ENCODE data around the gene MISP. TPM values are rescaled to one million over a fixed set of nuclear protein-coding genes. Genes with fewer than 3 reads are reported as not detected.

Gene MISP
- total and polyA plus RNA-seq, 2 experiments from 2014 or later: 0.27 to 0.28 TPM

- Mint-ChIP-seq H3K4me3 (no peak overlapping the region), H3K4me1 (peaks cover 36% of the 10 kb centered on the region), H3K36me3 (ENCODE audit: low read depth) (peaks cover 83% of the 10 kb centered on the region), H3K9me3 (no peaks in the 10 kb centered on the region), H3K27me3 (ENCODE audit: insufficient read depth, low read depth, poor library complexity) (peaks cover 26% of the 10 kb centered on the region), H3K27ac (0 out of 2 replicates have a peak overlapping the region, but pooled peaks have one; percentile 72)
- Histone ChIP-seq H3K4me3 (no peak overlapping the region), H3K36me3 (ENCODE audit: insufficient read depth) (peaks cover 45% of the 10 kb centered on the region), H4K20me1 (replicated peaks; ENCODE audit: insufficient read depth) (peaks cover 64% of the 10 kb centered on the region), H3K27me3 (ENCODE audit: insufficient read depth) (no peaks in the 10 kb centered on the region), H2AFZ (no peak overlapping the region), H3F3A (replicated peaks; ENCODE audit: low read depth) (peaks cover 61% of the 10 kb centered on the region), H3K9me2 (ENCODE audit: insufficient read depth) (no peaks in the 10 kb centered on the region), H3K79me2 (replicated peaks; ENCODE audit: insufficient read depth) (peaks cover 83% of the 10 kb centered on the region), H3K4me2 (no peak overlapping the region), H3K4me1 (ENCODE audit: insufficient read depth) (peaks cover 25% of the 10 kb centered on the region), H3K27ac (ENCODE audit: low read depth) (0 out of 2 replicates have a peak overlapping the region, but pooled peaks have one; percentile 55)
- TF ChIP-seq CTCF (conservative IDR thresholded peaks at IDR 0.05; ENCODE audit: low read depth in 2 of 2): no peak
- no peak for TF ChIP-seq ZNF462 (CRISPR knock-in tag; IDR thresholded peaks at IDR 0.05)
- TF ChIP-seq STAT1 (IDR thresholded peaks at IDR 0.05; ENCODE audit: unreplicated experiment): no peak
- TF ChIP-seq REST (IDR thresholded peaks at IDR 0.05; ENCODE audit: unreplicated experiment): no peak
- TF ChIP-seq JUNB (IDR thresholded peaks at IDR 0.05; ENCODE audit: unreplicated experiment): no peak
- no peak for TF ChIP-seq NANOG (IDR thresholded peaks at IDR 0.05; ENCODE audit: borderline replicate concordance)
- TF ChIP-seq ZNF331 (CRISPR knock-in tag; IDR thresholded peaks at IDR 0.05; ENCODE audit: low read depth): no peak
- TF ChIP-seq EZH2 (IDR thresholded peaks at IDR 0.05; ENCODE audit: low read depth, unreplicated experiment): no peak
- no peak for TF ChIP-seq CREB1 (CRISPR knock-in tag; IDR thresholded peaks at IDR 0.05; ENCODE audit: low read depth)
- no peak for TF ChIP-seq POLR2AphosphoS5 (IDR thresholded peaks at IDR 0.05; ENCODE audit: low read depth)
- no peak for TF ChIP-seq ETS1 (IDR thresholded peaks at IDR 0.05)
- no peak for TF ChIP-seq ZNF114 (CRISPR knock-in tag; IDR thresholded peaks at IDR 0.05)
- TF ChIP-seq EZH2phosphoT487 (IDR thresholded peaks at IDR 0.05; ENCODE audit: unreplicated experiment): no peak
- ATAC-seq: no peak
- no peak for DNase-seq (ENCODE audit: low spot score)
These were observed 53.7 kb downstream of the MISP start for GRCh38 chr19:804419-805165.
